ENCODE data around the gene SLIT1.

- no peak for TF ChIP-seq CTCF (IDR thresholded peaks at IDR 0.05; ENCODE audit: insufficient read depth, low read depth, low read length)
- TF ChIP-seq EZH2 (IDR thresholded peaks at IDR 0.05; ENCODE audit: insufficient read depth, low read length) = no peak
Measured at GRCh38 chr10:96978621-96979154, 207.1 kb downstream of the SLIT1 start.
